Subcutaneous adipose tissue (tissue), 4 donors: ENCODE data around the gene CYP24A1. TPM values are rescaled to one million over a fixed set of nuclear protein-coding genes. Genes with fewer than 3 reads are reported as not detected.
A peak's percentile ranks its signal among the peaks of the same experiment; 100 is the strongest.

Source experiments
- CTCF ChIP-seq: fragments of 450-650 bp; IDR thresholded peaks from one replicate; pipeline ENCODE4 v1.5.1; 2016; ENCODE audit warnings: low read depth, mild to moderate bottlenecking, control low read depth, antibody characterized with exemption, moderate library complexity
- total RNA-seq, 4 donors: library from RNA; depleted of rRNA; stranded (reverse); fragments of >200 nt; gene quantifications; one replicate each; pipeline ENCODE4 v1.1.0, GENCODE V29; 2016

Gene CYP24A1
- total RNA-seq, 4 donors from 2014 or later, result not detected

GRCh38 chr20:54201268-54201846 lies 27.6 kb upstream of the CYP24A1 start:
- no peak for TF ChIP-seq CTCF

- peak; percentile 4 for TF ChIP-seq CTCF
Observed at GRCh38 chr20:54200487-54201267, 26.9 kb upstream of the CYP24A1 start.

- TF ChIP-seq CTCF, result no peak
Observed at GRCh38 chr20:54199721-54200176, 26.0 kb upstream of the CYP24A1 start.

GRCh38 chr20:54199283-54199682 lies 25.5 kb upstream of the CYP24A1 start:
- no peak for TF ChIP-seq CTCF

GRCh38 chr20:54197621-54198604 lies 24.1 kb upstream of the CYP24A1 start:
- TF ChIP-seq CTCF, result peak; percentile 46

GRCh38 chr20:54195483-54196472 lies 22.0 kb upstream of the CYP24A1 start:
- TF ChIP-seq CTCF, result no peak
